Progenitor cell of endocrine pancreas (in vitro differentiated cells): ENCODE measurements around the gene ADGRV1. TPM values are rescaled to one million over a fixed set of nuclear protein-coding genes. Genes with fewer than 3 reads are reported as not detected.
A peak's percentile ranks its signal among the peaks of the same experiment; 100 is the strongest.

ENCODE experiments used
- DNase-seq: peaks from one replicate; pipeline ENCODE4 v3.0.0; 2021; ENCODE audit warnings: low spot score; ENCODE audit not compliant: unreplicated experiment
- H3K27ac Mint-ChIP-seq: 2 replicates; pipeline ENCODE4 v1.8.0; 2021; ENCODE audit warnings: mild to moderate bottlenecking, moderate library complexity, mixed read lengths
- H3K27me3 Mint-ChIP-seq: 2 replicates; pipeline ENCODE4 v1.8.0; 2021; ENCODE audit warnings: mixed read lengths
- H3K36me3 Mint-ChIP-seq: 2 replicates; pipeline ENCODE4 v1.8.0; 2022; ENCODE audit warnings: mixed read lengths; ENCODE audit not compliant: insufficient read depth
- H3K4me1 Mint-ChIP-seq: 2 replicates; pipeline ENCODE4 v1.8.0; 2021; ENCODE audit warnings: low read depth, mixed read lengths
- H3K4me3 Mint-ChIP-seq: 2 replicates; pipeline ENCODE4 v1.8.0; 2021; ENCODE audit warnings: low read depth, mild to moderate bottlenecking, moderate library complexity, mixed read lengths
- H3K9me3 Mint-ChIP-seq: 2 replicates; pipeline ENCODE4 v1.8.0; 2021; ENCODE audit warnings: low read depth, mixed read lengths
- total RNA-seq: library from RNA; stranded (reverse); gene quantifications from 2 replicates; pipeline ENCODE4 v1.2.1, GENCODE V29; 2021
- TF ChIP-seq, protein P1 (sequence below): fragments of 200-600 bp; sonication (generic); IDR thresholded peaks from one replicate; pipeline ENCODE4 v1.5.0; 2021; ENCODE audit warnings: antibody characterized with exemption, mild to moderate bottlenecking; ENCODE audit not compliant: unreplicated experiment

Gene ADGRV1
- total RNA-seq, 1 donor from 2014 or later, result 82.3 TPM

DNA sequence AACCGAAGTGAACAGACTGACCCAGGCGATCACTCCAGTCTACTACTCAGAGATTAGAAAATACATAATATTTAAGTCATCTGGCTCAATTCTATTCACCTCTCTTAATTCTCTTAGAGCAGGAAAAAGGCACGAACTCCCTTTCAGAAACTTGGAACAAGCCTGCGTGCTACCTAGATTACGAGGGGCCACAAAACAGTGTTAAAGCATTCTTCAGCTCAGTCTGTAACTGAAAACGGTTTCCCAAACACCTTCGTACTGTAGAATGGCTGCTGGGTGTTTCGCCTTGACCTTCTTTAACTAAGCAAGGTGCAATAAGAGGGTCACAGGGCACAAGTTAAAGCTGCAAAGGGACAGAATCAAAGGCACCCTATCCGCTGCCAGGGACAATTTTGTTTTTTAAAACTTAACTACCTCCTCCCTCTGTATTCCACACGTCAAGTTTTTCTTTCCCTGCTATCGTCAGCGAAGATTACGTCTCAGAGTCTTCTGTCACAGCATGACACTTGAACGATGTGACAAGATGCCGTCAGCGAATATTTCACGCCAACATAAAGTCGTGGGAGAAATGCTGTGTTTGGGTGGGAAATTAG is 29.9 kb upstream of the ADGRV1 start:
- Mint-ChIP-seq H3K9me3 (no peaks in the 10 kb centered on the region), H3K4me3 (peak overlapping the region; percentile 99), H3K27ac (peak overlapping the region; percentile 94), H3K36me3 (peaks cover 7% of the 10 kb centered on the region), H3K27me3 (no peaks in the 10 kb centered on the region), H3K4me1 (peaks cover 19% of the 10 kb centered on the region)
- no peak for DNase-seq
- TF ChIP-seq, protein P1, sequence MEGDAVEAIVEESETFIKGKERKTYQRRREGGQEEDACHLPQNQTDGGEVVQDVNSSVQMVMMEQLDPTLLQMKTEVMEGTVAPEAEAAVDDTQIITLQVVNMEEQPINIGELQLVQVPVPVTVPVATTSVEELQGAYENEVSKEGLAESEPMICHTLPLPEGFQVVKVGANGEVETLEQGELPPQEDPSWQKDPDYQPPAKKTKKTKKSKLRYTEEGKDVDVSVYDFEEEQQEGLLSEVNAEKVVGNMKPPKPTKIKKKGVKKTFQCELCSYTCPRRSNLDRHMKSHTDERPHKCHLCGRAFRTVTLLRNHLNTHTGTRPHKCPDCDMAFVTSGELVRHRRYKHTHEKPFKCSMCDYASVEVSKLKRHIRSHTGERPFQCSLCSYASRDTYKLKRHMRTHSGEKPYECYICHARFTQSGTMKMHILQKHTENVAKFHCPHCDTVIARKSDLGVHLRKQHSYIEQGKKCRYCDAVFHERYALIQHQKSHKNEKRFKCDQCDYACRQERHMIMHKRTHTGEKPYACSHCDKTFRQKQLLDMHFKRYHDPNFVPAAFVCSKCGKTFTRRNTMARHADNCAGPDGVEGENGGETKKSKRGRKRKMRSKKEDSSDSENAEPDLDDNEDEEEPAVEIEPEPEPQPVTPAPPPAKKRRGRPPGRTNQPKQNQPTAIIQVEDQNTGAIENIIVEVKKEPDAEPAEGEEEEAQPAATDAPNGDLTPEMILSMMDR, result no peak

- peak; percentile 95 for DNase-seq
- H3K36me3 Mint-ChIP-seq, result peaks cover 6% of the 10 kb centered on the region
- peak within 1 kb of the TSS; percentile 99 for H3K27ac Mint-ChIP-seq
- TF ChIP-seq, protein P1, result no peak
- H3K9me3 Mint-ChIP-seq, result no peaks in the 10 kb centered on the region
- no peaks in the 10 kb centered on the region for H3K27me3 Mint-ChIP-seq
- peaks cover 19% of the 10 kb centered on the region for H3K4me1 Mint-ChIP-seq
- H3K4me3 Mint-ChIP-seq, result peak within 1 kb of the TSS; percentile 99
Measured at GRCh38 chr5:90529194-90529938, 29.2 kb upstream of the ADGRV1 start, which contains the start of gene LYSMD3. LYSMD3 (minus strand) TSS chr5:90529584; CDS start chr5:90525289, 4,295 bp downstream.

DNA sequence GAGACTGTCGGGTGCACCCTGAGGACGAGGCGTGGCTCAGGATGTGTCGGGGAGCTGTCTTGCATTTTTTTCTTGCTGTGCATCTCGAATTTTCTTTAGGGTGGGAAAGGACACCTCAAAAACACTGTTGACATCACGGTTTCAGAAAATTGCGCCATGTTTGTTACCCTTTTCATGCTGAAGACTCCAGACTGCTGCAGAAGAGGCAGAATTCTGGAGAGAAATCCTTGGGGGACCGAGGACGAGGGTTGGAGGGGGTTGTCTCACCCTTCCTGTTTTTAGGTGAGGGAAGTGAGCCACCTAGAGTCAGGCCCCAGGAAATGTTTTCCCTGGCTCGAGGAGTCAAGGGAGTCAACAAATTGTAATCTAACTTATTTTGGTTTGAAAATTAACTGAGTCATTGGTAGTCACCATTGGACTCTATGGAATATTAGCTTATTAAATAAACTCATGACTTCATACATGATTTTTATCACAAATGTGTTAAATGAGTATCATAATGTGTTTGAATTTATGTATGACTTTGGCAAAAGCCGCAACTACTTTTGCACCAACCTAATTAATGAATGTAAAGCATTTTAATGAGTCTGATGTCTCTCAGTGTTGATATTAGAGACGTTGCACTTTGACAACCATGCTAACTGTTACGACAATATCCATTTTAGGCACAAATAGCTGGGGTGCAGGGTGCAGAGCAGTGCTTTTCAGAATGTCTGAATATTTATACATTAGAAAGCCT is 28.5 kb upstream of the ADGRV1 start:
- Mint-ChIP-seq H3K9me3 (no peaks in the 10 kb centered on the region), H3K4me3 (peak overlapping the region; percentile 99), H3K4me1 (peaks cover 19% of the 10 kb centered on the region), H3K27ac (peak overlapping the region; percentile 99), H3K27me3 (no peaks in the 10 kb centered on the region), H3K36me3 (peaks cover under 1% of the 10 kb centered on the region)
- TF ChIP-seq, protein P1, result peak; percentile 72
- DNase-seq, result peak; percentile 46

- TF ChIP-seq, protein P1, result no peak
- no peaks in the 10 kb centered on the region for H3K36me3 Mint-ChIP-seq
- no peak for DNase-seq
- H3K4me1 Mint-ChIP-seq, result peaks cover 19% of the 10 kb centered on the region
- no peaks in the 10 kb centered on the region for H3K9me3 Mint-ChIP-seq
- H3K4me3 Mint-ChIP-seq, result peak overlapping the region; percentile 99
- no peaks in the 10 kb centered on the region for H3K27me3 Mint-ChIP-seq
- H3K27ac Mint-ChIP-seq, result no peak overlapping the region
Measured at GRCh38 chr5:90530736-90531487, 27.7 kb upstream of the ADGRV1 start.
